ENCODE data around the gene SLC30A3.
"Not testable (repeated sequence)": the region's sequence is repeated elsewhere in the genome, so short reads cannot be mapped to it uniquely, and the experiment has no call there.

Gene SLC30A3

DNA sequence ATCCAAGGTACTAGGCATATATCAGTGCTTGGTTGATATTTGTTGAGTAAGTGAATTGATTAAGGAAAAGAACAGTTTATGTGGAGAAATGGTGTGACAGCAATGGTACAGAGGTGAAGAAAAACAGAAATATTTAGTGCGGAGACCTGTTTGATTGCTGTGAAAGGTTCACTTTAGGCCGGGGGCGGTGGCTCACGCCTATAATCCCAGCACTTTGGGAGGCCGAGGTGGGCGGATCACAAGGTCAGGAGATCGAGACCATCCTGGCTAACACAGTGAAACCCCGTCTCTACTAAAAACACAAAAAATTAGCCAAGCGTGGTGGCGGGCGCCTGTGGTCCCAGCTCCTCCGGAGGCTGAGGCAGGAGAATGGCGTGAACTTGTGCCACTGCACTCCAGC lies 5.4 kb upstream of the SLC30A3 start:
- DNase-seq (ENCODE audit: low read depth); H3K4me1 ChIP-seq (ENCODE audit: control insufficient read depth, insufficient read depth, low read length); H3K4me3 ChIP-seq (ENCODE audit: low read length); H3K9ac ChIP-seq (ENCODE audit: low read length); H3K9me3 ChIP-seq (ENCODE audit: control insufficient read depth, low read length); H3K36me3 ChIP-seq (ENCODE audit: control insufficient read depth, insufficient read depth, low read length, severe bottlenecking): not testable (repeated sequence)
- peaks cover 51% of the 10 kb centered on the region for H3K27me3 ChIP-seq (replicated peaks; ENCODE audit: control insufficient read depth, insufficient read depth, low read length)

DNA sequence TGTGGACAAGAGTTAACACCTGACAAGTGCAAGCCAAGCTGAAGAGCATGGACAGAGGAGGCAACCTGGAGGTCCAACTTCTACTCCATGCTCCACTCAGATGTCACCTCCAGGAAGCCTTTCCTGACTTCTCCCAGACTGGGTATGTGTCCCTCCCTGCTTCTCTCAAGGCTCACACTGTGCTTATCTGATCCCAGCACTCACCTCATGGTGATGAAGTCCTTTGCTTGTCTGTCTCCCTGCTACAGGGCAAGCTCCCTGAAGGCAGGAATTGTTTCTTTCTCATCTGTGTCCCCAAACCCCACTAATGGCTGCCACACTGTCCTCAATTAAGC lies 2.7 kb upstream of the SLC30A3 start:
- Histone ChIP-seq H3K9me3 (ENCODE audit: control insufficient read depth, low read length) (no peaks in the 10 kb centered on the region), H3K4me1 (ENCODE audit: control insufficient read depth, insufficient read depth, low read length) (peaks cover 2% of the 10 kb centered on the region), H3K4me3 (ENCODE audit: low read length) (no peak overlapping the region), H3K36me3 (ENCODE audit: control insufficient read depth, insufficient read depth, low read length, severe bottlenecking) (no peaks in the 10 kb centered on the region), H3K9ac (ENCODE audit: low read length) (no peak overlapping the region), H3K27me3 (replicated peaks; ENCODE audit: control insufficient read depth, insufficient read depth, low read length) (peaks cover 61% of the 10 kb centered on the region)
- no peak for DNase-seq (ENCODE audit: low read depth)

DNA sequence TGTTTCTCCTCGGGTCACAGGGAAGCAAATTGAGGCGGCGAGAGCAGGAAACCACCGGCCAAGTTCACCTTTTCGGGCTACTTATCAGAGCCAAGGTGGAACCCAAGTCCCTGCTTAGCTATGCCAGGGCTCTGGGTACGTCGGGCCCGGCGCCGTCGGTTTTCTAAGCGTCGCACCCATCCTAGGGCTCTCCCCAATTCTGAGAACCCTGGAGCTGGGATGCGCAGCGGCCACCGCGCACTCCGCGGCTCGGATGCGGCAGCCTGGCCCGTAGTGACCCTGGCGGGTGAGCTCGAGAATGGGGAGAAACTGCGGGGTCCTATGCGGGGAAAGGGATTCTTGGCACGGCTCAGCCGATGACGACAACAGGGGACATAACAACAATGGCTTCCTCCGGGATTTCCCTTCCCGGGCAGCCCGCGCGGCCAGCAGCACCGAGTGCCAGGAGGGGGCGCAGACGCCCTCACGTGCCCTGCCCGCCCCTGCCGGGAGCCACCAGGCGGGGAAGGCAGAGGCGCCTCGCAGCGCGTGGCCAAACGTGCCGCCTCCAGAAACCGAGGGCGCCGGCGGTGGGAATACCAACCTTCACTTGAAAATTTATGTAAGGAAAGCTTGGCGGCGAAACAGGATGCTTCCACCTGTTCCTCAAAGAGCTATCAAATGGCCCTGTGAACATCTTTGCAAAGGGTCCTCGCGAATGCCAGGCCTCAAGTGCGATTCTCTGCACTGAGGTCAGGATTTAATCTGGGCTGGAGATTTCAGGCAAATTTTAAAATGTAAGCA lies 2.1 kb upstream of the SLC30A3 start:
- H3K9ac ChIP-seq (ENCODE audit: low read length), result no peak overlapping the region
- no peaks in the 10 kb centered on the region for H3K36me3 ChIP-seq (ENCODE audit: control insufficient read depth, insufficient read depth, low read length, severe bottlenecking)
- H3K27me3 ChIP-seq (replicated peaks; ENCODE audit: control insufficient read depth, insufficient read depth, low read length), result peaks cover 66% of the 10 kb centered on the region
- H3K9me3 ChIP-seq (ENCODE audit: control insufficient read depth, low read length), result no peaks in the 10 kb centered on the region
- peak; percentile 65 for DNase-seq (ENCODE audit: low read depth)
- H3K4me1 ChIP-seq (ENCODE audit: control insufficient read depth, insufficient read depth, low read length), result peaks cover 2% of the 10 kb centered on the region
- H3K4me3 ChIP-seq (ENCODE audit: low read length), result no peak overlapping the region

DNA sequence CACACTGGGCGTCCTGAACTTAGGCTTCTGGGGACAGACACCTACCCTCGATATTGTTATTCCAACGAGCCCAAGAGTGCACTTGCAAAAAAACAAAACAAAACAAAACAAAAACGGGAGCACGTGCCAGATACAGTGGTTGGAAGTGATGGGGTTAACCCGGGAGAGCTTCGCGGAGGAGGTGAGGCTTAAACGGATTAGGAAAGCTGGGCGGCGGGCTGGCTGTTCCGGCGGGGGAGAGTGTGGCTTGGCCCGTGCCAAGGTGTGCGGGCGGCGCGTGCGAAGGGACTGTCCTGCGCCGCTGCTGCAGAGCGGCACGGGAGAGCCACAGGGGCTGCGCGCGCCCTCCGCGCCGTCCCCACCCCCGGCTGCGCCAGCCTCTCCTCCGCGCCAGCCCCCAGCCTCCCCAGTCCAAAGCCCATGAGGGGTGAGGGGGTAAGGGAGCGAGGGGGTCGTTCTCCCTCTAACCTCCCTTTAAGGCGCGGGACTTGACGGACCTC lies 1.5 kb upstream of the SLC30A3 start:
- H3K9me3 ChIP-seq (ENCODE audit: control insufficient read depth, low read length), result no peaks in the 10 kb centered on the region
- peak; percentile 33 for DNase-seq (ENCODE audit: low read depth)
- no peaks in the 10 kb centered on the region for H3K36me3 ChIP-seq (ENCODE audit: control insufficient read depth, insufficient read depth, low read length, severe bottlenecking)
- peaks cover 2% of the 10 kb centered on the region for H3K4me1 ChIP-seq (ENCODE audit: control insufficient read depth, insufficient read depth, low read length)
- peaks cover 72% of the 10 kb centered on the region for H3K27me3 ChIP-seq (replicated peaks; ENCODE audit: control insufficient read depth, insufficient read depth, low read length)
- H3K9ac ChIP-seq (ENCODE audit: low read length), result no peak overlapping the region
- H3K4me3 ChIP-seq (ENCODE audit: low read length), result no peak overlapping the region

DNA sequence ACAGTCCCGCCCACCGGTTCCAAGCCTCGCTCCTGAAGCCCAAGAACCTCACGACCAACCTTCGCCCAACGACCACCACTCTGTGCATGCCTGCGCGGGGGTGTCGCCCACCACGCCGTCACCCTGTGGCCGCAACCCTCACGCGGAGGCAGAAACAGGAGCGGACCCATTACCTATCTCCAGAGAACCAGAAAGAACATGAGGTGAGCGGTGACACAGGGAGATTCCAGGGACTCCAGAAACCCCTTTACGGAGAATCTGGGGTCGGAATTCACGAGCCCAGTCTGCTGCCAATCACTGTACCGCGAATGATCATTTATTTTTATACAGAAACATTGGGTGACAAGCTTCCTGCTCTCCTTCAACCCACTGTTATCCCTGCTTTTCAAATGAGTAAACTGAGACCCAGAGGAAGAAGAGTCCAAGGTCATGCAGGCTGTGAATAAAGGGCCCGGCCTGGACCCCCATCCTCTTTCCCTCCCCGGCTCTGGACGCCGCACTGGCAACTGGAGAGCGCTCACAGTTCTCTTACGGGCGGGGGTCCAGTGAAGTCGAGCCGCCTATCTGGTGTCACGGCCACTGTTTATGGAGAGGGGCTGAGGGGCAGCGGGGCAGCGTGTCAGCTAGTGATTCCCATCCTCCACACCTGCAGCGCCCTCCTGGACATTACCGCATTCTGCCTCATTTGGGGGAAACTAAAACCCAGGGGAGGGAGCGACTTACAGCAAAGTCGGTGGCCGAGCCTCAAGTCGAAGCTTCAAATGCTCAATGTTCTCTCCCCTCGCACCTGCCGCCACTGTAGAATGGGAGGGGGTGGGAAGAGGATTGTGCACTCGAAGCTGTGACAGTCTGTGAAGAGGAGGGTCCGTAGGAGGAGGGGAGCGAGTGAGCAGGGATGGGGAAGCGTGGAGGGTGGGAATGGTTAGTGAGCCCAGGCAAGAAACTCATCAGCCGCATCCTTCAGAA lies 723 bp upstream of the SLC30A3 start:
- no peak for DNase-seq (ENCODE audit: low read depth)
- peaks cover 67% of the 10 kb centered on the region for H3K27me3 ChIP-seq (replicated peaks; ENCODE audit: control insufficient read depth, insufficient read depth, low read length)

DNA sequence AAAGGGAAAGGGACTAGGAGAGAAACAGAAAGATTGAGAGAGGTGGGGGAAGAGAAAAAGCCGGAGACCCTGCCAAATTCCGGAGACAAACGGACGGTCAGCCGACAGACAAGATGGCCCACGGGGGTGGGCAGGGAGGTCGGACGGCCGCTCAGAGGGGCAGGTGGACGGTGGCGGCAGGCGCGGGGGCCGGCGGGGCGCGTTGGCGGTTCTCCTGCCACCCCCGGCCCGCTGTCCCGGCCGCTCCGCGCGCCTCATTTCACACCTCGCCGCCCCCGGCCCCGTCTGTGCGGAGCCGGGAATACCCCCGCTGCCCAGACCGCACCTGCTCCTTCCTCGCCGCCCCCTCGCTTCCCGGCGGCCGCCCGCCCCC lies 935 bp downstream of the SLC30A3 start:
- Histone ChIP-seq H3K27me3 (replicated peaks; ENCODE audit: control insufficient read depth, insufficient read depth, low read length) (peaks cover 60% of the 10 kb centered on the region), H3K9ac (ENCODE audit: low read length) (no peak overlapping the region), H3K4me3 (ENCODE audit: low read length) (no peak overlapping the region), H3K36me3 (ENCODE audit: control insufficient read depth, insufficient read depth, low read length, severe bottlenecking) (no peaks in the 10 kb centered on the region), H3K4me1 (ENCODE audit: control insufficient read depth, insufficient read depth, low read length) (peaks cover 2% of the 10 kb centered on the region), H3K9me3 (ENCODE audit: control insufficient read depth, low read length) (no peaks in the 10 kb centered on the region)
- no peak for DNase-seq (ENCODE audit: low read depth)

More for the DNA sequence above, 723 bp upstream of the SLC30A3 start:
- H3K36me3 ChIP-seq (ENCODE audit: control insufficient read depth, insufficient read depth, low read length, severe bottlenecking), result no peaks in the 10 kb centered on the region
- H3K9ac ChIP-seq (ENCODE audit: low read length), result no peak overlapping the region
- H3K9me3 ChIP-seq (ENCODE audit: control insufficient read depth, low read length), result no peaks in the 10 kb centered on the region
- H3K4me3 ChIP-seq (ENCODE audit: low read length), result no peak overlapping the region
- H3K4me1 ChIP-seq (ENCODE audit: control insufficient read depth, insufficient read depth, low read length), result peaks cover 2% of the 10 kb centered on the region

DNA sequence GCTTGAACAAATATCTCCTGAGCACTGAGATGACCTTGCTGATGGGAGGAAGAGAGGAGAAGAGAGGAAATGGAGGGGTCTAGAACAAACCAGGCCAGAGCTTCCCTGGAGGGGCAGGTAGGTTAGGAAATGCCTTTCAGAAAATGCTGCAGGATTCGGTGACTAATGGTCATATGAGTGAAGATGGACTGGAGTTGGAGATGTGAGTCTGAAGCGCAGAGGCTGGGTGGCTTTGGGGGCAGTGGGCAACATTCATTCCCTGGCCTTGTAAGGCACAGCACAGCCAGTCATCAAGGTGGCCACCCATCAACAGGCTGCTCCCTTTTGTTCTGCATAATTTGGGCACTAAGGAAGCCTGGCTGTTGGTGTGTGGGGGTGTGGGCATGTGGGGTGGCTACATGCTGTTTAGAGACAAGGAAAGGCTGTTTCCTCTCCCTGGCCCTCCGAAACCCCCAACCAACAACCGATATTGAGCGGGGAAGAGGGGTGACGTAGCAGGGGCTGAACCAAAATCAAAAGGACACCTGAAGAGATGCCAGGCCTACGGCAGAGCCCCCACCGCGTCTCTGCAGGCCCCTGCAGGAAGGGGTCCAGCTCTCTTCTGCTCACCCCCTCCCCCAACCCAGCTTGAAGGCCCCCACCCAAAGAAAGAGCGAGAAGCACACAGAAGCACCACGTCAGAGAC lies 1.5 kb downstream of the SLC30A3 start:
- no peaks in the 10 kb centered on the region for H3K36me3 ChIP-seq (ENCODE audit: control insufficient read depth, insufficient read depth, low read length, severe bottlenecking)
- no peak overlapping the region for H3K4me3 ChIP-seq (ENCODE audit: low read length)
- no peak overlapping the region for H3K9ac ChIP-seq (ENCODE audit: low read length)
- DNase-seq (ENCODE audit: low read depth), result no peak
- H3K9me3 ChIP-seq (ENCODE audit: control insufficient read depth, low read length), result no peaks in the 10 kb centered on the region
- peaks cover 2% of the 10 kb centered on the region for H3K4me1 ChIP-seq (ENCODE audit: control insufficient read depth, insufficient read depth, low read length)
- peaks cover 54% of the 10 kb centered on the region for H3K27me3 ChIP-seq (replicated peaks; ENCODE audit: control insufficient read depth, insufficient read depth, low read length)

DNA sequence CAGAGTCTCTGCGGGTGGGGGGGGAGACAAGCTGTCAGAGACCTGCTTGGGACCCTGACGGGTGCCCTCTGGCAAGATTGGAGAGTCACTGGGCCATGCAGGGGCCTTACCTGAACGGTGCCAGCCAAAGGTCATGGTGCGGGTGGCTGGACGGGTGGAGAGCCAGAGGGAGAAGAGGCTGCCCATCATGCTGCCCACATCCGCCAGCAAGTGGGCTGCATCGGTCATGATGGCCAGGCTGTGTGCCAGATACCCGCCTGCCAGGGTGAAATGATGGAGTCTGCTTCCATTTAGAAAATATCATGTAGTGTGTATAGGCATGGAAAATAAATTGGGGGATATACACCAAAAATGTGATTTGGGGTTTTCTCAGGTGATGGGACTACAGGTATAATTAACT lies 4.8 kb downstream of the SLC30A3 start:
- Histone ChIP-seq H3K36me3 (ENCODE audit: control insufficient read depth, insufficient read depth, low read length, severe bottlenecking) (no peaks in the 10 kb centered on the region), H3K4me1 (ENCODE audit: control insufficient read depth, insufficient read depth, low read length) (peaks cover 16% of the 10 kb centered on the region), H3K27me3 (replicated peaks; ENCODE audit: control insufficient read depth, insufficient read depth, low read length) (peaks cover 25% of the 10 kb centered on the region), H3K9me3 (ENCODE audit: control insufficient read depth, low read length) (no peaks in the 10 kb centered on the region), H3K4me3 (ENCODE audit: low read length) (no peak overlapping the region), H3K9ac (ENCODE audit: low read length) (no peak overlapping the region)
- DNase-seq (ENCODE audit: low read depth), result no peak

DNA sequence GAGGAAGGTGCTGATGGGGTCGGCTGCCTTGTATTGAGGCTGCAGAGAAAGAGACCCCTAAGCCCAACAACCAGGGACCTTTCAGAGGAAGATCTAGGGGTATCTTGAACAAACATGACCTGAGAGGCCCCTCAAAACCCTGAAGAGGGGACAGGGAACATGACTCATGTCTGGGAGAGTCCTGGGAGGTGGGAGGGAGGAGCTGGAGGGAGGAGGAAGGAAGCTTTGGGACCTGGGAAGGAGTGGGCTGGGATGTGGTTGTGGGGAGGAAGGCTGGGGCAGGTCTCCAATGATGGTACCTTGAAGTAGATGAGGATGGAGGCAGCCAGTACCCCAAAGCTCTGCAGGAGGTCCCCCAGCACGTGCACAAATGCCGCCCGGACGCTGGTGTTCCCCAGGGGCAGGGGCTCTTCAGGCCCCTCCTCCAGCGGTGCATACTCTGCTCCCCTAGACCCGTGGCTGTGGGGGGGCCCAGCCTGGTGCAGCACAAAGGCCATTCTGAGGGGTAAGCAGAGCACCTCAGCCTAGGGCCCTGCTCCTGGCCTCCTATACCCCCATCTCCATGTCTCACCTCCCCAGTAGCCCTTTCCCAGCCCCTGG lies 5.9 kb downstream of the SLC30A3 start:
- peaks cover 25% of the 10 kb centered on the region for H3K27me3 ChIP-seq (replicated peaks; ENCODE audit: control insufficient read depth, insufficient read depth, low read length)
- H3K4me3 ChIP-seq (ENCODE audit: low read length), result no peak overlapping the region
- H3K4me1 ChIP-seq (ENCODE audit: control insufficient read depth, insufficient read depth, low read length), result peaks cover 16% of the 10 kb centered on the region
- no peak overlapping the region for H3K9ac ChIP-seq (ENCODE audit: low read length)
- no peaks in the 10 kb centered on the region for H3K9me3 ChIP-seq (ENCODE audit: control insufficient read depth, low read length)
- H3K36me3 ChIP-seq (ENCODE audit: control insufficient read depth, insufficient read depth, low read length, severe bottlenecking), result no peaks in the 10 kb centered on the region
- DNase-seq (ENCODE audit: low read depth), result no peak

DNA sequence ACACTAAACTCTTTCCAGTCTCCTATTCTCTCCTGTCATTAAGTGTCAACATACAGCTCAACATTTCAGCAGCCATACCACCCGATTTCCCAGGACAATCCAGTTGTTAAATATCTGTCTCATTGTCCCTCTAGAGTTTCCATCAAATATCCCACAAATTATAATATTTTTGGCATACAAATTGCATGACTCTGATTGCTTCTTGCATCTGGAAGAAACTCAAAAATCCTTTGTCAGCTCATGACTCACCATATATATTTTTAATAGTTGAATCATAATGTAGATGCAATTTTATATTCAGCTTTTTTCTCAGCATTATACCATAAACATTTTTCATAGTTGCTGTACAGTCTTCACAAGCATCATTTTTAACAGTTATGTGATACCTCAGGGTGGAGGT lies 7.2 kb downstream of the SLC30A3 start:
- Histone ChIP-seq H3K4me1 (ENCODE audit: control insufficient read depth, insufficient read depth, low read length) (peaks cover 16% of the 10 kb centered on the region), H3K9me3 (ENCODE audit: control insufficient read depth, low read length) (no peaks in the 10 kb centered on the region), H3K4me3 (ENCODE audit: low read length) (peak overlapping the region; percentile 29), H3K36me3 (ENCODE audit: control insufficient read depth, insufficient read depth, low read length, severe bottlenecking) (no peaks in the 10 kb centered on the region), H3K9ac (ENCODE audit: low read length) (no peak overlapping the region), H3K27me3 (replicated peaks; ENCODE audit: control insufficient read depth, insufficient read depth, low read length) (peaks cover 24% of the 10 kb centered on the region)
- peak; percentile 72 for DNase-seq (ENCODE audit: low read depth)

Data from adipocyte (in vitro differentiated cells).